ENCODE measurements around the gene EFCC1. TPM values are rescaled to one million over a fixed set of nuclear protein-coding genes. Genes with fewer than 3 reads are reported as not detected.

Gene EFCC1
- total and polyA plus RNA-seq, 2 of the 8 experiments (the other 6 are each of a cell fraction or from before 2014, with no cell fraction given): 0.14 to 0.37 TPM

- no peak overlapping the region for H4K8ac ChIP-seq (ENCODE audit: extremely low read depth, insufficient read depth, low read length)
- H2BK15ac ChIP-seq (ENCODE audit: low read length): no peak overlapping the region
- no peak overlapping the region for H4K91ac ChIP-seq (replicated peaks; ENCODE audit: insufficient read length, low read length)
- WGBS, 2 experiments (ENCODE audit: extremely low coverage in 1 of 2, insufficient coverage in 1 of 2, insufficient read length in 1 of 2, insufficient replicate concordance in 2 of 2, low coverage in 1 of 2, low lambda C conversion rate in 2 of 2, missing lambda C conversion rate in 1 of 2): 89% methylated on average over 12 of the region's 12 CpGs; no CpG with 5 or more reads in 1 of the 2 experiments
- no peaks in the 10 kb centered on the region for H3K79me2 ChIP-seq (ENCODE audit: control insufficient read depth in 1 of 2, insufficient read depth in 2 of 2, low read length in 2 of 2)
- no peak overlapping the region for H2BK12ac ChIP-seq (ENCODE audit: low read depth, low read length)
- POLR2A ChIA-PET (ENCODE audit: partially characterized antibody): interaction anchor here (1.0 to 1.2 kb wide), 2 partner anchors 18 to 57 kb away, joined by 3 to 4 read pairs; partner anchors contain the start of gene CFAP92
- no peak overlapping the region for H3K9ac ChIP-seq (replicated peaks in 1 of 4; ENCODE audit: extremely low read depth in 1 of 4, low read depth in 3 of 4, low read length in 3 of 4)
- H4K20me1 ChIP-seq (replicated peaks in 1 of 2; ENCODE audit: control insufficient read depth in 1 of 2, insufficient read depth in 2 of 2, low read length in 2 of 2): no peaks in the 10 kb centered on the region
- H2BK20ac ChIP-seq (ENCODE audit: low read length): no peak overlapping the region
- H3K23me2 ChIP-seq (ENCODE audit: low read depth, low read length): no peaks in the 10 kb centered on the region
- no peak overlapping the region for H3K14ac ChIP-seq (ENCODE audit: insufficient read length)
- H3K27ac ChIP-seq (ENCODE audit: low read depth, low read length): no peak overlapping the region
- DNase-seq (ENCODE audit: low read depth in 1 of 2, low spot score in 2 of 2) (no peak), FAIRE-seq (no peak)
- H3K18ac ChIP-seq (ENCODE audit: extremely low read depth, low read length): no peak overlapping the region
- H3K79me1 ChIP-seq (ENCODE audit: low read depth, low read length): no peaks in the 10 kb centered on the region
- no peak overlapping the region for H3K56ac ChIP-seq (replicated peaks; ENCODE audit: insufficient read length, low read depth, low read length)
- no peak overlapping the region for H3K4me2 ChIP-seq (ENCODE audit: insufficient read depth in 1 of 2, low read depth in 2 of 2, low read length in 2 of 2)
- H2AFZ ChIP-seq (ENCODE audit: low read length): no peak overlapping the region
- no peak overlapping the region for H4K5ac ChIP-seq (ENCODE audit: insufficient read length, low read depth, low read length)
- H3K36me3 ChIP-seq (ENCODE audit: control insufficient read depth in 2 of 4, insufficient read depth in 4 of 4, low read length in 3 of 4): no peaks in the 10 kb centered on the region
- H3K23ac ChIP-seq (ENCODE audit: insufficient read length): no peak overlapping the region
- peaks cover 4 to 7% of the 10 kb centered on the region in 2 experiments; a peak in 2 of 4 replicates for H3K9me3 ChIP-seq (ENCODE audit: insufficient read depth in 2 of 2, low read depth in 1 of 2, low read length in 1 of 2)
- no peak overlapping the region for H2BK120ac ChIP-seq (replicated peaks; ENCODE audit: low read depth, low read length)
- no peak overlapping the region for H2AK5ac ChIP-seq (ENCODE audit: low read depth, low read length)
- no peak overlapping the region for H2BK5ac ChIP-seq (ENCODE audit: low read depth, low read length)
- H3K4me3 ChIP-seq (ENCODE audit: extremely low read depth in 1 of 4, insufficient read depth in 2 of 4, low read depth in 3 of 4, low read length in 4 of 4): no peak overlapping the region
- no peaks in the 10 kb centered on the region for H3K4me1 ChIP-seq (replicated peaks in 1 of 4; ENCODE audit: control insufficient read depth in 3 of 4, insufficient read depth in 4 of 4, low read length in 3 of 4)
- peaks cover 0 to 4% (median 0%) of the 10 kb centered on the region in 4 experiments; a peak in 2 of 7 replicates for H3K27me3 ChIP-seq (replicated peaks in 1 of 4; ENCODE audit: control insufficient read depth in 3 of 4, extremely low read depth in 1 of 4, insufficient read depth in 3 of 4, low read length in 3 of 4)
- CTCF ChIA-PET (ENCODE audit: partially characterized antibody): interaction anchor here (0.6 to 14.0 kb wide), 13 partner anchors 11 to 196 kb away, joined by 3 to 210 read pairs (median 23); no protein-coding TSS in a partner anchor
- H3K4ac ChIP-seq (replicated peaks; ENCODE audit: insufficient read length, low read depth, low read length): no peak overlapping the region
- TF ChIP-seq BCL11A (IDR thresholded peaks at IDR 0.05; ENCODE audit: low read depth in 2 of 2, low read length in 2 of 2) (no peak), TBP (IDR thresholded peaks at IDR 0.05; ENCODE audit: low read depth, low read length) (no peak), RAD21 (IDR thresholded peaks at IDR 0.05 in 1 of 2, conservative IDR thresholded peaks at IDR 0.05 in 1 of 2; ENCODE audit: low read depth in 2 of 2, low read length in 2 of 2) (no peak), CHD1 (IDR thresholded peaks at IDR 0.05; ENCODE audit: low read depth, low read length) (no peak), TCF12 (IDR thresholded peaks at IDR 0.05; ENCODE audit: low read depth, low read length) (no peak), HDAC2 (IDR thresholded peaks at IDR 0.05; ENCODE audit: borderline replicate concordance in 1 of 2, low read depth in 2 of 2, low read length in 2 of 2) (no peak), SP4 (IDR thresholded peaks at IDR 0.05; ENCODE audit: low read length) (no peak), FOSL1 (IDR thresholded peaks at IDR 0.05; ENCODE audit: insufficient read depth, low read depth, low read length) (no peak), RBBP5 (IDR thresholded peaks at IDR 0.05; ENCODE audit: borderline replicate concordance, low read depth, low read length) (no peak), SRF (IDR thresholded peaks at IDR 0.05; ENCODE audit: low read depth, low read length) (no peak), SUZ12 (IDR thresholded peaks at IDR 0.05; ENCODE audit: low read length) (no peak), CTBP2 (IDR thresholded peaks at IDR 0.05; ENCODE audit: borderline replicate concordance, insufficient read depth, insufficient read length, low read length) (no peak)
These were observed 49.6 kb downstream of the EFCC1 start for GRCh38 chr3:129050556-129051295.
